Effector CD8-positive, alpha-beta T cell (primary cell): ENCODE results near the gene CSF3.

Experiments used
- DNase-seq: peaks from one replicate; lab custom pipeline; 2025; lab: John Stamatoyannopoulos, UW

CSF3 gene

GRCh38 chr17:40023590-40024292, 8.5 kb downstream of the CSF3 start:
- DNase-seq, result no peak

- no peak for DNase-seq
These were observed 9.7 kb downstream of the CSF3 start for GRCh38 chr17:40024901-40025300.

GRCh38 chr17:40025559-40025958, 10.3 kb downstream of the CSF3 start:
- no peak for DNase-seq

GRCh38 chr17:40025991-40026815, 11.0 kb downstream of the CSF3 start:
- peak; percentile 19 for DNase-seq

GRCh38 chr17:40026816-40027613, 11.8 kb downstream of the CSF3 start:
- DNase-seq, result peak; percentile 70

GRCh38 chr17:40027614-40028012, 12.4 kb downstream of the CSF3 start:
- DNase-seq, result no peak

GRCh38 chr17:40028595-40028994, 13.4 kb downstream of the CSF3 start:
- DNase-seq, result no peak

GRCh38 chr17:40031706-40032105, 16.5 kb downstream of the CSF3 start:
- DNase-seq, result no peak

GRCh38 chr17:40032322-40033320, 17.4 kb downstream of the CSF3 start:
- no peak for DNase-seq

GRCh38 chr17:40033339-40033738, 18.1 kb downstream of the CSF3 start:
- DNase-seq, result no peak

- DNase-seq, result no peak
These were observed 19.4 kb downstream of the CSF3 start for GRCh38 chr17:40034426-40035161.

- no peak for DNase-seq
These were observed 19.9 kb downstream of the CSF3 start for GRCh38 chr17:40035162-40035559.

- no peak for DNase-seq
These were observed 23.8 kb downstream of the CSF3 start for GRCh38 chr17:40038882-40039513.

GRCh38 chr17:40041196-40041595, 26.0 kb downstream of the CSF3 start:
- DNase-seq, result no peak

- DNase-seq, result no peak
These were observed 41.3 kb downstream of the CSF3 start for GRCh38 chr17:40056379-40057015.

- DNase-seq, result no peak
These were observed 43.0 kb downstream of the CSF3 start for GRCh38 chr17:40058186-40058784.

- no peak for DNase-seq
These were observed 43.6 kb downstream of the CSF3 start for GRCh38 chr17:40058865-40059264.

- no peak for DNase-seq
These were observed 44.7 kb downstream of the CSF3 start for GRCh38 chr17:40059729-40060475.
